GM12801 (cell line): ENCODE data around the gene CSNK2A1.

ENCODE experiments used
- TF ChIP-seq, protein P1 (sequence below): IDR thresholded peaks from one replicate; pipeline ENCODE4 v1.5.1; 2011; ENCODE audit warnings: control low read depth; ENCODE audit not compliant: insufficient read length; ENCODE audit errors: extremely low read depth

CSNK2A1 gene

DNA sequence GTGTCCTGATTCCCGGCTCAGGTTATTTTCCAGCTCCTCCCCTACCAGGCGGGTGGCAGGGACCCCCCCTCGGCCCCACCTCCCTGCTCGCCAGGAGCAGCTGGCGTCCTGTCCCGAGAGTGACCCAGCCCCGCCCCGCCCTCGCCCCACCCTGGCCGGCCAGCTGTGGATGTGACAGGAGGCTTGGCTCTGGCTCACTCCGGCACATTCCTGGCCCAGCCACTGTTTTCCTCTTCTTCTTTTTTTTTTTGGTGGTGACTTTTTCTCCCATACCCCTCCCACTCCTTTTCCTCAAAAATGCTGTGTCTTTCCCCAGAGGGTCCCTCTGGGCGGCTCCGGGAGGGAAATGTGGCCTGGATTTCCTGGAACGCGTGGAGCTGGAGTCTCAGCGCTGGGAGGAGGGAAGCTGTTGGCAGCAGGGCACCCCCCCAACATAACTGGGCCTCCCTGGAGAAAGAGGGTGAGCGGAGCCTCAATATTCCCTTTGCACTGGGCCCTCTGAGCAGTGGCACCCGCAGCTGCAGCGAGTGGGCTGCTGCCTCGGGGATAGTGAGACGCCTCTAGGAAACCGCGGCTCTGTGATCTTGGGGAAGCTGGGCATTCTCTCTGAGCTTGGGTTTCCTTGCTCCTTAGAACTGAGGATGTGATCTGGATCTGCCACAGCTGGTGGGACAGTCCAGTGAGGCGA is 28.3 kb upstream of the CSNK2A1 start:
- TF ChIP-seq, protein P1, sequence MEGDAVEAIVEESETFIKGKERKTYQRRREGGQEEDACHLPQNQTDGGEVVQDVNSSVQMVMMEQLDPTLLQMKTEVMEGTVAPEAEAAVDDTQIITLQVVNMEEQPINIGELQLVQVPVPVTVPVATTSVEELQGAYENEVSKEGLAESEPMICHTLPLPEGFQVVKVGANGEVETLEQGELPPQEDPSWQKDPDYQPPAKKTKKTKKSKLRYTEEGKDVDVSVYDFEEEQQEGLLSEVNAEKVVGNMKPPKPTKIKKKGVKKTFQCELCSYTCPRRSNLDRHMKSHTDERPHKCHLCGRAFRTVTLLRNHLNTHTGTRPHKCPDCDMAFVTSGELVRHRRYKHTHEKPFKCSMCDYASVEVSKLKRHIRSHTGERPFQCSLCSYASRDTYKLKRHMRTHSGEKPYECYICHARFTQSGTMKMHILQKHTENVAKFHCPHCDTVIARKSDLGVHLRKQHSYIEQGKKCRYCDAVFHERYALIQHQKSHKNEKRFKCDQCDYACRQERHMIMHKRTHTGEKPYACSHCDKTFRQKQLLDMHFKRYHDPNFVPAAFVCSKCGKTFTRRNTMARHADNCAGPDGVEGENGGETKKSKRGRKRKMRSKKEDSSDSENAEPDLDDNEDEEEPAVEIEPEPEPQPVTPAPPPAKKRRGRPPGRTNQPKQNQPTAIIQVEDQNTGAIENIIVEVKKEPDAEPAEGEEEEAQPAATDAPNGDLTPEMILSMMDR, result no peak

DNA sequence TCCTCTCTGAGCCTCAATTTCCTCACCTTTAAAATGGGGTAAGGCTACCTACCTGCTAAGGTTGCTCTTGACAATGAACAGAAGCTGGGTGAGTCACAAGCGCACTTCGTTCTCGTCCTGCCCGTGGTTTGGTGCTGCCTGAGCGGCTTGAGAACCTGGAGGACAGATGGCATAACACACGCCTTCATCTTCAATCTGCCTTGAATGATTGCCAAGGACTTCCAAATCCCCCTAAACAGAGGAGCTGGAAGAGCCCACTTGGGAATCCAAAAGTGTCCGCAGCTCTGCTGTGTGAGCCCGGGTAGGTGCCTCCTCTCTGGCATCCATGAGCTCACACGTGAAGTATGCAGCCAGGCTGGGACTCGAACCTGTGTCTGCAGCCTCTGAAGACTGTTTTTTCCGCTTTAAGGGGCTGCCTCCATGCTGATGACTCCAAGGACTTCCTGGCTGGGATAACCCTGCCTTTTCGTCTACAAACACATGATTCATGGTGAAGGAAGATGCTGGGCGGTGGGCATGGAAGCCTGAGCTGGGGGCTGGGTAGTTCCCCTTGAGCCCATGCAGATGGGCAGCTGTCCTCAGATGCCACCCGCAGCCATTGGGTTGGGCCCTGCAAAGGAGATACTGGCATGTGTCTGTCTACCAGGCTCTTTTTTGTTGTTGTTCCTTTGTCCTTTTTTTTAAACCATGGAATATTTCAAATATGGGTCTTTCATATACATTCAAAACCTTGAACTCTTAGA is 25.3 kb upstream of the CSNK2A1 start:
- TF ChIP-seq, protein P1, result no peak

DNA sequence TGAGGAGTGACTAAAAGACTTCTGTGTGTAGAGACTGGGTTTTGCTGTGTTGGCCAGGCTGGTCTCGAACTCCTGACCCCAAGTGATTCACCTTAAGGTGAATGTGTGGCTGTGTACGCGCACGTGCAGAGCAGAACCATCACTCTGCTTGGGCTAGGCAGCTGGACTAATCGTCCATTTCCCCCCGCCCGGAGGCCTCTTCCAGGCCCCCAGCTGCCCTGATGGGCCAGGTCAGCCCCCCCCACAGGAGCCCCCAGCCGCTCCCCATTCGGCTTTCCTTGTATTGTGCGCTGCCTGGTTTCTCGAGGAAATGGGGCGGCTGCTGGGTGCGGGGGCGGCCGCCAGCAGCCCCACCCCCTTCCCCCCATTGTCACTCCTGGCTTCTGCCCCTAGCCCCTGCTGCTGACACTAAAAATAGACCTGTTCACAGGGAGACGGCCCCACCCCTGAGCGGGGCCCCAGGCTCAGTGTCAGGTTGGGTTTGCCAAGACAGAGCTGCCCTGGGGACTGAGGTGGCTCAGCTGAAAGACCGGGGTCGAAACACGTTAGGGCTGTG is 24.6 kb upstream of the CSNK2A1 start:
- TF ChIP-seq, protein P1, result no peak

DNA sequence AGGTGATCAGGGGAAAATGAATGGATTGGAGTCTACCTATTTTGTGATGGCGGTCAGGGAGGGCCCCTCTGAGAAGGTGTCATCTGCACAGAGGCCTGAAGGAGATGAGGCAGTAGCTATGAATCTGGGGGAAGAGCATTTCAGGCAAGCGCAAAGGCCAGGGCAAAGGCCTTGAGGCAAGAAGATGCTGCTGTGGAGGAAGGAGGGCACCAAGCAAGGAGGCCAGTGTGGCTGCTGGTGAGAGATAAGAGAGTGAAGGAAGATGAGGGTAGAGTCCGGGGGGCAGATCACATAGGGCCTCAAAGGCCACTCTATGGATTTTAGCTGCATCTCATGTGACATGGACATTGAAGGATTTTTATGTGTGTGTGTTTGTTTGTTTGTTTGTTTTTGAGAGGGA is 20.6 kb upstream of the CSNK2A1 start:
- TF ChIP-seq, protein P1, result no peak

DNA sequence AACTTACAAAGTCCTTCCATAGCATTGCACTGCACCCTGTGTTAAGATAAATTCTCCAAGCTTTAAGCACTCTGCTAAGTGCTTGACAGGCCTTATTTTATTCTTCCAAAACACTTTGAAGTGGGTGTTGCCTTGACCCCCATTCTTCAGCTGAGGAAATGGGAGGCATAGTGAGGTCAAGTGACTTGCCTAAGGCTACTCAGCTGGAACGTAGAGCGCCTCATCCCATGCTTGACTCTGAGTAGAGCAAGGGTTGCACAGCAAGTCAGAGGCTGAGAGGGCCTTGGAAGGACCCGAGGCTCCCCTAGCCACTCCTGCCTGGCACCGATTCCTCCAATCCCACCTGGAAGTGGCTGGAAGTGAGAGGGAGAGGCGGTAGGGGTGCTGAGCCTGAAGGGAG is 19.6 kb upstream of the CSNK2A1 start:
- TF ChIP-seq, protein P1, result no peak

DNA sequence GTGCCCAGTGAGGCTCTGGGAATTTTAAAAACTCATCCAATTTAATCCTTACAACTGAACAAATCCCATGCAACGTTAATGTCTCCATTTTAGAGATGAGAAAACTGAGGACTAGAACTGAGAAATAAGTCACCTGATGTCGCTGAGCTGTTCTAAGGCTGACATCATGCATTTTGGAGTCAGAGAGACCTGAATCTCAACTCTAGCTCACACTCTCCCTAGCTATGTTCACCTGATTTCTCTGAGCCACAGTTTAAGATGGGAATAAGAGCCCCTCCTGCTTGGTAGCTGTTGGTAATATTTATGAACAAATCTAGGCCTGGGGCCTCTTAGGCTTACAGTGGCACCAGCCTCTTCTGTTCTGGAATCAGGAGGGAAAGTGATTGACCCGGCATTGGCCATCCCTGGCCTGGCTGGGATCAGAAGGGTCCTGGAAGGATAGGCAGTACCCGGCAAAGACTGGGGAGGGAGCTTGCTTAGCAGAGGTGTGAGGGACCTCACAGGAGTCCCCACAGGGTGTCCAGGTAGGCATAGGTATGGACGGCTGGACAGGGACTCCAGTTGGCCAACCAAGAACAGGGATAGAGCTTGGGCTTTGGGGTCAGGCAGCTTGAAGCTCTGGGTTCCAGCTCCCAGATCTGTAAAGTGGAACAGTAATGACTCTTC is 18.8 kb upstream of the CSNK2A1 start:
- TF ChIP-seq, protein P1, result no peak
